T-helper 2 cell treated with Interferon-gamma antibody and Interleukin-4, amounts not matched to agents 100 ng/mL and 5 ng/mL, for 36 hours (primary cell): ENCODE data around the gene TNS3. TPM values are rescaled to one million over a fixed set of nuclear protein-coding genes. Genes with fewer than 3 reads are reported as not detected.

Source experiments
- intact Hi-C: fragments of 100-400 bp; cut with micrococcal nuclease; formaldehyde crosslinking; loops from one replicate; pipeline ENCODE4 v1.15.1; 2023
- total RNA-seq: library from RNA; stranded (reverse); gene quantifications from 2 replicates; pipeline ENCODE4 v1.2.3, GENCODE V29; 2022

Gene TNS3
- total RNA-seq, 1 donor from 2014 or later, result 0.20 TPM

DNA sequence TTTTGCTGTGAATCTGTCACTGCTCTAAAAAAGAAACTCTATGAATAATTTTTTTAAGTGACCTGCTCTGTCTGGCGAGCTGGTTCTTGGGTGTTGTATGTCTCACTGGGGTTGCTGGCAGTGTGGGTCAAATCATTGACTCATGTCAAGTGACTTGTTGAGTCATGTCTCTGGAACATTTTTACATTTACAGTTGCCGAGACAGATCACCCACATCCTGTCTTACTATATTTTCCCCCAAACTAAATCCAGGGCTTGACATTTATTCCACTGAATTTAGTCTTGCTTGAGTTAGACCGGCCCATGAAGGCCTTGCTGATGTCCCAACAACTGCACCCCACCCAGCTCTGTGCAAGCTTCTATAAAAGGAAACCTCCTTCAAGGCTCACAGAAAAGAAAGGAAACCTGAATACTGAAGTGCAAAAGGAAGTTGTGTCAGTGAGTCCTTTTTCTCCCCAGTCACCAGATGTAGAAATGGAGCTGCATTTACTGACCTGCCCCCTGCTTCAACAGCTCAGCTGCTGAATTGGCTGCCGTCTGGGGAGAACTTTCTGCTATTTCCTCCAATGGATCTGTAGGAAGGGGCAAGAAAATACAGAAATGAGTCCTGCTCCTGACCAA is 290.3 kb downstream of the TNS3 start:
- intact Hi-C loops, result no loop called here

DNA sequence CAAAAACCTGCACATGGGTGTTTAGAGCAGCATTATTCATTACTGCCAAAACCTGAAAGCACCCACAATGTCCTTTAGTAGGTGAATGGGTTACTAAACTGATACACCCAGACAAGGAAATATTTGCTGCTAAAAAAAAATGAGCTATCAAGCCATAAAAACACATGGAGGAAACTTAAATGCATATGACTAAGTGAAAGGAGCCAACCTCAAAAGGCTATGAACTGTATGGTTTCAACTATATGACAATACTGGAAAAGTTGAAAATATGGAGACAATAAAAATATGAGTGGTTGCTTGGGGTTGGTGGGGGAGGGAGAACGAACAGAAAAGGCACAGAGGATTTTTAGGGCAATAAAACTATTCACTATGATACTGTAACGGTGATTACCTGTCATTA is 291.0 kb downstream of the TNS3 start:
- intact Hi-C loops, result no loop called here

GRCh38 chr7:47290466-47290865 is 291.4 kb downstream of the TNS3 start:
- intact Hi-C loops, result no loop called here

DNA sequence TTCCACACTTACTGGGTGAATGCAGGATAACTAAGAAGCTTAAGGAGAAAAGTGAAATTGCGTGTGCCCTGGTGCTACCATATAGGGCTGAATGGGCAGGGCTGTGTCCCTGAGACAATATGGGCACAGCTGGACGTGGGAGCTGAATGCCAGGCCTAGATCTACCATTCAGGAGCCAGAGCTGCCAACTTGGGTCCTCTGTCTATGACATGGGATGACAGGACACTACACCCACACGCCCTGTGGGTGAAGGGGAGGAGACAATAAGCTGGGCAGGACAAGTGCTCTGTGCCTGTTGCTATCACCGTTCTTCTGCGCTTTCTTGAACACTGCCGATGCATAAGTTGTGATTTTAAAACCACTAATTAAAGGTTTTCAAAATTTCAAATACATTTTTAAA is 293.9 kb downstream of the TNS3 start:
- intact Hi-C loops, result no loop called here

GRCh38 chr7:47285860-47286491 is 295.9 kb downstream of the TNS3 start:
- intact Hi-C loops, result no loop called here

DNA sequence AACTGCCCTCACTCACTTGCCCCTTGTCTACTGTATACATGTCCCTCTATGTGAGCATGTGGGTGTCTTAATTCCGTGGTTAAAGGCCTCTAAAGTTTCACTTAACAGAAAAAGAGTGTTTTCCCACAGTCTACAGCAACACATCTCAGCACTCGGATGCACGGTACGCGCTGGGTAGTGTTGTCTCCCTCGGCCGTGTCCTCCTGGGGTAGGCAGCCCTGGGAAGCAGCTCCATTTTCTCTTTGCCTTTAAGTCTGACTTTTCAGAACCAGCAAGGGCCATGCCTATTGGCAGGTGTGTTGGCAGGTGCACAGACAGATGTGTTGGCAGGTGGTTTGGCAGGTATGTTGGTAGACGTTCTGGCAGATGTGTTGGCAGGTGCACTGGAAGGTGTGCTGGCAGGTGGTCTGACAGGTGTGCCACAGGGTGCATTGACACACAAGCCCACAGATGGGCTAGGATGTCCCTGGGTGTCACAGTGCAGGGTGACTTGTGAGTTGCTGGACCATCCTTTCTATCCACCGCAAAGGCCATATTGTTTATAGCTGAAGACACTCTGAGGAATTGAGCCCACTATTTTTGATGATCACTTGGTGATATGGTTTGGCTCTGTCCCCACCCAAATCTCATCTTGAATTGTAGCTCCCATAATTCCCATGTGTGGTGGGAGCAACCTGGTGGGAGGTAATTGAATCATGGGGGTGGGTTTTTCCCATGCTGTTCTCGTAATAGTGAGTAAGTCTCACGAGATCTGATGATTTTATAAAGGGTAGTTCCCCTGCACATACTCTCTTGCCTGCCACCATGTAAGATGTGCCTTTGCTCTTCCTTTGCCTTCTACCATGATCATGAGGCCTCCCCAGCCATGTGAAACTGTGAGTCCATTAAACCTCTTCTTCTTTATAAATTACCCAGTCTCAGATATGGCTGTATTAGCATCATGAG is 296.9 kb downstream of the TNS3 start:
- intact Hi-C loops, result no loop called here

DNA sequence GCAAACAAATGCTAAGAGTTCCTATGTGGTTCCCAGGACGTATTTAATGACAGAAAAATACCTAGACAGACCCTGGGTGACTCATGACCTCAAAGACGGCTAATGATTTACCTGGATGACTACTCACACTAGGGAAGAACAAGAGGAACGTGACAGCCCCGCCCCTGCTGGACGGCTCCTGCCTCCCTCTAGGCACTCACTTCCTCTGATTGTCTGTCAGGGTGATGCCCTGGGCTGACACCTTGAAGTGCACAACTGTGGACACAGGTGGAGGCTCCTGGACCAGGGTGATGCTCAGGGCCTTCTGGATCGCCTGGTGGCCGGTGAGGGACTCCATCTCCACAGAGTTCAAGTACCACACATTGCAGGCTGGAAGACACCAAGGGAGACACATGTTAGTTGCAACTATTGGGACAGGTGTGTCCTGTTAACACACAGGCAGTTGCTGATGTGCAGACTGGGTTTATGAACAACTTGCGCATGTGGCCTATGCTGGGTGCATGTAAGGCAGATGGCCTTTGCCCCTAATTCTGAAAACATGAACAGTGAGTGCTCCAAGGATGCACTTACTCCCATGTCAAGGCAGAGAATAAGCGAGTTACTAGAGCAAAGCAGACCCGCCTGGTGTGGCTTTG is 298.3 kb downstream of the TNS3 start:
- intact Hi-C loops, result no loop called here

GRCh38 chr7:47282790-47283496 is 299.0 kb downstream of the TNS3 start:
- intact Hi-C loops, result no loop called here

DNA sequence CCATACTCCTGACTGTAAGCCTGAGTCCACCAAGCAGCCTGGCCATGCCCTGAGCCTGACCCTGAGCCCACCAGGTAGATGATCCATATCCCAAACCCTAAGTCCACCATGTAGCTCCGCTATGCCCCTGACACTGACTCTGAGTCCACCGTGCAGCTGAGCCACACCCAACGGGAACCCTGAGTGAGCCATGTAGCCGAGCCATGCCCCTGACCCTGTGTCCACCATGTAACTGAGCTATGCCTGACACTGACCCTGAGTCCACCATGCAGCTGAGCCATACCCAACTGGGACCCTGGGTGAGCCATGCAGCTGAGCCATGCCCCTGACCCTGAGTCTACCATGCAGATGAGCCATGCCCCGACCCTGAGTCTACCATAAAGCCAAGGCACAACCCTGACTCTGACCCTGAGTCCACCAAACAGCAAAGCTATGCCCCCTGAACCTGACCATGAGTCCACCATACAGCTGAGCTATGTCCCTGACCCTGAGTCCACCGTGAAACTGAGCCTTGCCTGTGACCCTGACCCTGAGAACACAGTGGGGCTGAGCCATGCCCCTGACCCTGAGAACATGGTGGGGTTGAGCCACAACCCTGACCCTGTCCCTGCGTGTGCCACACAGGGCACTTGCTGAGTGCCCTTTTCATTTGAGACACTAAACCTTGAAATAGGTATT is 299.8 kb downstream of the TNS3 start:
- intact Hi-C loops, result no loop called here

DNA sequence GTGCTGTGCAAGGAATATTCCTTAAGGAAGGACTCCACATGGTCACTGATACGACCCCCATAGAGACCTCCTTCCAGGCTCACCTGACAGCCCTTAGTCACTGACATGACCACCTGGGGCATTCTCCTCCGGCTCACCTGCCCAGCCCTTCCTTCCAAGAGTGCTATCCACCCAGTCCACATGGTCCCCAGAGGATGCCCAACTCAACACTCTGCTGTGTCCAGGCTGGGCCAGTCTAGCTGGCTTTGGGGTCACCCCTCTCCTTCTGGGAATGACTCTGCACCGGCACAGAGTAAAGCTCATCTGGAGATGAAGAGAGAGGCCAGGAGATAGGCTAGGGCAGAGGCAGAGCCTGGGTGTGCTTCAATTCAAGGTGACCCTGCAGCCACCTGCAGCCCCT is 300.8 kb downstream of the TNS3 start:
- intact Hi-C loops, result no loop called here

DNA sequence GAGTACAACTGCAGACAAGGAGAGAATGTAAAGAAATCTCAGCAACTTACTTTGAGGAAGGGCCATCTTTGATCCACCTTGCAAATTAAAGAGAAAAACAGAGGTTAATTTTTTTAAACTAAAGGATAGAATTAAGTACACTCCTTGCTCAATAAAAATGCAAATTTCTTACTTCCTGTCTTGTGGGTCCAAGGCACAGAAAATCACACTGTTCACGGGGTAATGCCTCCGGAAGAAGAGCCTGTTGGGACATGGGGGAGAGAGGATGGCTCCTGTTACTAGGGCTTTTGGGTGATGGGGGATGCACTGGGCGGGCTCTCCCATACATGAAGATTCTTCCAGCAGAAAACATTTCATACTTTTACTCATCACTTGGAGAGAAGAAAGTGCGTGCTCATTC is 301.8 kb downstream of the TNS3 start:
- intact Hi-C loops, result no loop called here

- intact Hi-C loops, result no loop called here
These were observed 303.9 kb downstream of the TNS3 start for GRCh38 chr7:47278043-47278442.

DNA sequence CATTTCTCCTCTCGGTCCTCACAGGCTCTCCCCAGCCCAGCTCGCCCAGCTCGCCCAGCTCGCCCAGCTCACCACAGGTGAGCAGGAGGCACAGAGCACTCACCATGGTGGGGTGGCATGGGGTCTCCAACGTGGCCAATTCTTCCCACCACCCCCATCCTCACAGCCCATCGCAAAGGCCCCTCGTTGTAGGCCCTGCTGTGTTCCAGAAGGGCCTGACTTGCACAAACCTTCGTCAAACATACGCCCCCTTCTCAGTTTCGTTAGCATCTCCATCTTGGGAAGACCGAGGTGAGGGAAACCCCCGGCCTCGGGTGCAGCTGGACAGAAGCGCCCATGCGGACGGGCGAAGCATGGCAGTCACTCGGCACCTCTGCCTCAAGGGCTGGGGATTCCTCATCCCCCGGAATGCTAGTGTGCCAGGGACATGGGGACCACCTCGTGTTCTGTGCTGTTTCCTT is 304.6 kb downstream of the TNS3 start:
- intact Hi-C loops, result no loop called here

DNA sequence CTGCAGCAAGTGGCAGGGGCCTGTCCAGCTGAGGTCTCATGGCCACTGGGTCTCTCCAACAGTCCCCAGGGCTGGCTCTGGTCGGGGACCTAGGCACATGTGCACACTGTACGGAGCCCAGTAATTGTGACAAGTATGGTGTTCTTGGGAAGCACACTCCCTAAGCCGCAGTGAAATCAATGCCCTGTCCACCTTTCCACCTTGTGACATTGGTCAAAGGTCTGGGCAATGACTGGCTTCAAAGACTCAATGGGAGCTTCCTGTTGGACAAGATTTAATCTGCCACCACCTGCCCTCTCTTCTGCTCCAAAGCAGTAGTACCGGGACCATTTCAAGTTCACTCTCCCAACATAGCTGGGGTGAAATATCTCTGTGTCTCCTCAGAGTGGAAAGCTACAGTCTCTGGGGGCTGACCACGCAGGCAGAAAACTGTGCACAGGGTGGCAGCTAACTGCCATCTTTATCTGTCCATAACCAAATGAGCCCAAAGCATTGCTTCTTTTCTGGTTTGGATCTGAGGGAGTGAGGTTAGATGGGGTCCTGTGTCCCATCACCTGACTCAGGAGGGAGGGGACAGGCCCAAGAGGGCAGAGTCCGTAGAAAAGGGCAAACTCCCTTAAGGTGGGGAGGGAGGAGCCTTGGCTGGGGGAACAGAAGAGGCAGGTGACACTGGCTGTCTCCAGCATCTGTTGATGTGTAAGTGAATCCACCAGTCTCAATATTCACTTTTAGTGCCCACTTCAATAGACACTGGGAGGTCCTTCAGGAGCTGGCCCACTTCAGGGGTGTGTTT is 307.7 kb downstream of the TNS3 start:
- intact Hi-C loops, result no loop called here

DNA sequence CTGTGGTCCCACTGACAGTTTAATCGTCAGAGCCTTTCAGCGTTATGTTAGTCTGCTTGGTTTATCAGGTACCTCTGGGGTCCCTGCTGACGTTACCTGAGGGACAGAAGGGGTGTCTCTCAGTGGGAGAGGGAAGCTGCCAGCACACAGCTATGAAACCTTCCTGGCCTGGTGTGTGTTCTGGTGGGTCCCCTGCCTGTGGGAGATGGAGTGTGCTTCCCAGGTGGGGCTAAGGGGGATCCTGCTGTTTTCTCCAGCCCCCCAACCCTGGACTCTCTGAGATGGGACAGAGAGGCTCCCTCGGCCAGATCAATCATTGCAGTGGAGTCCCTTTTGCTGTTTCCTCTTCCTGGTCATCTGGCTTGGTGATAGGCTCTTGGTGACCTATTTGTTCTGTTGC is 308.8 kb downstream of the TNS3 start:
- intact Hi-C loops, result no loop called here

- intact Hi-C loops, result no loop called here
These were observed 310.2 kb downstream of the TNS3 start for GRCh38 chr7:47271749-47272148.

DNA sequence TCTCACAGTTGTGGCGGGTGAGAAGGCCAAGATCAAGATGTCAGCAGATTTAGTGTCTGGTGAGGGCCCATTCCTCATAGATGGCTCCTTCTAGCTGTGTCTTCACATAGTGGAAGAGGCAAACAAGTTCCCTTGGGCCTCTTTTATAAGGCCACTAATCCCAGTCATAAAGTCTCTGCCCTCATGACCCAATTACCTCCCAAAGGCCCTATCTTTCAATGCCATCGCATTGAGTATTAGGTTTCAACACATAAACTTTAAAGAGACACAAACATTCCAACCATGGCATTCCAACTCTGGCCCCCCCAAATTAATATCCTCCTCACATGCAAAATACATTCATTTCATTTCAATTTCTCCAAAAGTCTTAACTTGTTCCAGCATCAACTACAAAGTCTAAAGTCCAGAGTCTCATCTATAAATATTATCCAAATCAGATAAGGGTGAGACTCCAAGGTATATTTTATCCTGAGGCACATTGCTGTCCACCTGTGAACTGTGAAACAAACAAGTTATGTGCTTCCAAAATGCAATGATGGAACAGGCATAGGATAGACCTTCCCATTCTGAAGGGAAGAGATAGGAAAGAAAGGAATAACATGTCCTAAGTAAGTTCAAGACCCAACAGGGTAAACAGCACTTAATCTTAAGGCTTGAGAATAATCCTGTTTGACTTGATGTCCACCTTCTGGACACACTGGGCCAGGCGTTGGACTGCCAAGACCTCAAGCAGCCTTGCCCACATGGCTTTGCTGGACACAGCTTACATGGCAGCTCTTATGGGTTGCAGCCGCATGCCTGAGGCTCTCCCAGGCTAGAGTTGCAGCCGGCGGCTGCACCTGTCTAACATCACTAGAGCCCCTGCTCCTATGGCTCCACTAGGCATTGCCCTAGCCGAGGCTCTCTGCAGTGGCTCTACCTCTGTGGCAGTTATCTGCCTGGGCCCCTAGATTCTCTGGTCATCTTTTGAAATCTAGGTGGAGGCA is 312.8 kb downstream of the TNS3 start:
- intact Hi-C loops, result no loop called here

DNA sequence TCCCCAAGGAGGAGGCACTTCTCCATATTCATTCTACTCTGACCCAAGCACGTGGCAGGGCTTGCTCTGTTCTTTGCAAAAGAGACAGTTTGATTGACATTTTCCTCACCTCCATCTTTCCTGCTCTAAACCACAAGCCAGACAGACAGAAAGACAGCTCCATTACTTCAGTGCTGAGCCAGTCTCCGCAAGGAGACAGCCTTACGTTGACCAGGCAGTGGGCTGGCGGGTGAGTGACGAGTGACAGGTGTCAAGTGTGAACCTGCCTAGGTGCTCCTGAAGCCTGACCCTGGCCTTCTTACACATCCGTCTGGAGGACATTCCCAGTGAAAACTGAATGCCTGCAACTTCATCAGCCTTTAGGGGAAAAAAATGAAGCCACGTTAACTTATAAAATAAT is 314.6 kb downstream of the TNS3 start:
- intact Hi-C loops, result no loop called here
